Keratinocyte (primary cell): ENCODE results near the gene MPP1. TPM values are rescaled to one million over a fixed set of nuclear protein-coding genes. Genes with fewer than 3 reads are reported as not detected.

Experiments
- DNase-seq: peaks from one replicate; pipeline ENCODE4 v3.0.0-alpha.2; 2011; ENCODE audit warnings: low read depth, missing footprints, low spot score
- FAIRE-seq: peaks from 2 replicates; lab custom pipeline; 2011; peaks lifted over from hg19 to GRCh38; lab: Jason Lieb, UNC
- H2AFZ ChIP-seq: 2 replicates; pipeline ENCODE4 v1.6.0; 2012; ENCODE audit warnings: low read length, control low read depth, inconsistent platforms; ENCODE audit not compliant: control insufficient read depth
- H3K27ac ChIP-seq: 2 replicates; pipeline ENCODE4 v1.5.1; 2011; ENCODE audit warnings: low read length; ENCODE audit not compliant: control insufficient read depth, insufficient read depth
- H3K27me3 ChIP-seq: 3 replicates; pipeline ENCODE4 v1.6.0; 2011; ENCODE audit warnings: low read length; ENCODE audit not compliant: control insufficient read depth, insufficient read depth; ENCODE audit errors: extremely low read depth
- H3K36me3 ChIP-seq, 2 experiments: 2 replicates in 1 of 2; 3 replicates in 1 of 2; pipeline ENCODE4 v1.5.1; 2011; ENCODE audit warnings: low read length in 2 of 2, mild to moderate bottlenecking in 1 of 2; ENCODE audit not compliant: control insufficient read depth in 2 of 2, insufficient read depth in 2 of 2; ENCODE audit errors: extremely low read depth in 1 of 2
- H3K4me1 ChIP-seq: 3 replicates; pipeline ENCODE4 v1.5.1; 2011; ENCODE audit warnings: low read length; ENCODE audit not compliant: control insufficient read depth, insufficient read depth; ENCODE audit errors: extremely low read depth
- H3K4me2 ChIP-seq: 3 replicates; pipeline ENCODE4 v1.6.0; 2011; ENCODE audit warnings: low read depth, low read length; ENCODE audit not compliant: control insufficient read depth, insufficient read depth; ENCODE audit errors: extremely low read depth
- H3K4me3 ChIP-seq, 3 experiments: fragments of 200-600 bp in 1 of 3; sonication (generic) in 1 of 3; 2 replicates in 2 of 3; 3 replicates in 1 of 3; pipeline ENCODE4 v1.5.1; 2011 to 2016; ENCODE audit warnings: low read length in 3 of 3, mild to moderate bottlenecking in 3 of 3, control low read depth in 2 of 3, inconsistent platforms in 1 of 3, low read depth in 1 of 3, mixed read lengths in 1 of 3, mixed run types in 1 of 3, moderate library complexity in 1 of 3; ENCODE audit not compliant: control insufficient read depth in 2 of 3, insufficient read depth in 2 of 3; ENCODE audit errors: extremely low read depth in 1 of 3
- H3K79me2 ChIP-seq: 2 replicates; pipeline ENCODE4 v1.6.0; 2012; ENCODE audit warnings: low read length; ENCODE audit not compliant: control insufficient read depth, insufficient read depth
- H3K9ac ChIP-seq: 3 replicates; pipeline ENCODE4 v1.6.0; 2011; ENCODE audit warnings: low read length; ENCODE audit not compliant: control insufficient read depth, insufficient read depth; ENCODE audit errors: extremely low read depth
- H3K9me1 ChIP-seq: 3 replicates; pipeline ENCODE4 v1.6.0; 2011; ENCODE audit warnings: low read length; ENCODE audit not compliant: control insufficient read depth, insufficient read depth; ENCODE audit errors: extremely low read depth
- H3K9me3 ChIP-seq: 2 replicates; pipeline ENCODE4 v1.5.1; 2012; ENCODE audit warnings: low read depth, low read length; ENCODE audit not compliant: control insufficient read depth
- H4K20me1 ChIP-seq: 3 replicates; pipeline ENCODE4 v1.6.0; 2011; ENCODE audit warnings: low read length; ENCODE audit not compliant: control insufficient read depth, insufficient read depth; ENCODE audit errors: extremely low read depth
- EZH2 ChIP-seq: IDR thresholded peaks from one replicate; pipeline ENCODE4 v1.6.1; 2012; ENCODE audit warnings: inconsistent platforms, mild to moderate bottlenecking, low read length, moderate library complexity
- dilution Hi-C: fragments of 300-500 bp; cut with MboI; formaldehyde crosslinking; loops from one replicate; pipeline ENCODE4 v1.7.0; 2020; ENCODE audit warnings: low sequenced_read_pairs; ENCODE audit not compliant: extremely low pct_ligation_motif_present
- polyA plus RNA-seq, 5 experiments: library from polyadenylated mRNA; depleted of rRNA in 3 of 5; stranded (reverse) in 3 of 5; stranded (forward) in 1 of 5; unstranded in 1 of 5; fragments of >200 nt; gene quantifications; 1 replicate in 1 of 5; 2 replicates in 3 of 5; 3 replicates in 1 of 5; pipeline versions ENCODE4 v1.2.1 to v1.2.3, GENCODE V29; 2011 to 2012; ENCODE audit warnings: missing spikeins in 2 of 5, low read depth in 1 of 5, low replicate concordance in 1 of 5
- TF ChIP-seq, protein P1 (sequence below), 3 experiments: IDR thresholded peaks in 1 of 3; conservative IDR thresholded peaks in 1 of 3; optimal IDR thresholded peaks in 1 of 3; 2 replicates in 2 of 3; 3 replicates in 1 of 3; pipeline versions ENCODE3 to v1.5.1; 2011; ENCODE audit warnings: low read length in 3 of 3, mild to moderate bottlenecking in 3 of 3, moderate library complexity in 2 of 3, control low read depth in 1 of 3, inconsistent platforms in 1 of 3; ENCODE audit not compliant: insufficient read depth in 2 of 3; ENCODE audit errors: extremely low read depth in 1 of 3

MPP1 gene
- polyA plus RNA-seq, 1 donor (not counting 4 experiments of a cell fraction or from before 2014, with no cell fraction given), result 4.9 TPM

DNA sequence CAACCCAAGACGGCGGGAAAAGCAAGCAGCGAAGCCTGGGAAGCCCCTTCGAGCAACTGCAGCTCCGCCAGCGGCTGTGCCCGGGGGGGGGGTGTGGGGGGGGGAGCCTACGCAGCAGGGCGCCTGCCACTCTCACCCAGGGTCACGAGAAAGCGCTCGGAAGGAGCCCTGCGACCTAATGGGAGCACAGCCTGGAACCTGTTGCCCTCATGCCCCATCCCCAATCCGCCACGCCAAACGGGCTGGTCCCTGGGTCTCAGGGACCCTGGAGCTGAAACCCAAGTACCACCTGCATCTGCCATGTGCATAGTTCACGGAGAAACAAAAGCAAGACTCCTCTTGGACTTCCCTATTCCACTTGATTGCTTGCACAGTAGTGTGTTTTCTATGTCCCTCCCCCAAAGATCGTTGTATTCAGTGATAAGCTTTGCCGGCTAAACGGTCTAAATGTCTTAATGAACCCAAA, 54.0 kb downstream of the MPP1 start:
- H3K27me3 ChIP-seq, result peaks cover 21% of the 10 kb centered on the region
- H2AFZ ChIP-seq, result no peak overlapping the region
- no peak overlapping the region for H3K4me3 ChIP-seq
- H3K9me3 ChIP-seq, result no peaks in the 10 kb centered on the region
- H3K27ac ChIP-seq, result no peak overlapping the region
- H4K20me1 ChIP-seq, result no peaks in the 10 kb centered on the region
- no peaks in the 10 kb centered on the region for H3K9me1 ChIP-seq
- TF ChIP-seq, protein P1, sequence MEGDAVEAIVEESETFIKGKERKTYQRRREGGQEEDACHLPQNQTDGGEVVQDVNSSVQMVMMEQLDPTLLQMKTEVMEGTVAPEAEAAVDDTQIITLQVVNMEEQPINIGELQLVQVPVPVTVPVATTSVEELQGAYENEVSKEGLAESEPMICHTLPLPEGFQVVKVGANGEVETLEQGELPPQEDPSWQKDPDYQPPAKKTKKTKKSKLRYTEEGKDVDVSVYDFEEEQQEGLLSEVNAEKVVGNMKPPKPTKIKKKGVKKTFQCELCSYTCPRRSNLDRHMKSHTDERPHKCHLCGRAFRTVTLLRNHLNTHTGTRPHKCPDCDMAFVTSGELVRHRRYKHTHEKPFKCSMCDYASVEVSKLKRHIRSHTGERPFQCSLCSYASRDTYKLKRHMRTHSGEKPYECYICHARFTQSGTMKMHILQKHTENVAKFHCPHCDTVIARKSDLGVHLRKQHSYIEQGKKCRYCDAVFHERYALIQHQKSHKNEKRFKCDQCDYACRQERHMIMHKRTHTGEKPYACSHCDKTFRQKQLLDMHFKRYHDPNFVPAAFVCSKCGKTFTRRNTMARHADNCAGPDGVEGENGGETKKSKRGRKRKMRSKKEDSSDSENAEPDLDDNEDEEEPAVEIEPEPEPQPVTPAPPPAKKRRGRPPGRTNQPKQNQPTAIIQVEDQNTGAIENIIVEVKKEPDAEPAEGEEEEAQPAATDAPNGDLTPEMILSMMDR (optimal IDR thresholded peaks at IDR 0.05 in 1 of 3, IDR thresholded peaks at IDR 0.05 in 1 of 3, conservative IDR thresholded peaks at IDR 0.05 in 1 of 3; ENCODE audit: extremely low read depth in 1 of 3, insufficient read depth in 2 of 3, low read length in 3 of 3), result no peak
- TF ChIP-seq EZH2, result no peak
- no peaks in the 10 kb centered on the region for H3K79me2 ChIP-seq
- peaks cover 3% of the 10 kb centered on the region for H3K4me1 ChIP-seq
- no peak overlapping the region for H3K9ac ChIP-seq
- no peaks in the 10 kb centered on the region for H3K36me3 ChIP-seq
- dilution Hi-C loops, result no loop called here
- FAIRE-seq (no peak), DNase-seq (no peak)
- no peak overlapping the region for H3K4me2 ChIP-seq

DNA sequence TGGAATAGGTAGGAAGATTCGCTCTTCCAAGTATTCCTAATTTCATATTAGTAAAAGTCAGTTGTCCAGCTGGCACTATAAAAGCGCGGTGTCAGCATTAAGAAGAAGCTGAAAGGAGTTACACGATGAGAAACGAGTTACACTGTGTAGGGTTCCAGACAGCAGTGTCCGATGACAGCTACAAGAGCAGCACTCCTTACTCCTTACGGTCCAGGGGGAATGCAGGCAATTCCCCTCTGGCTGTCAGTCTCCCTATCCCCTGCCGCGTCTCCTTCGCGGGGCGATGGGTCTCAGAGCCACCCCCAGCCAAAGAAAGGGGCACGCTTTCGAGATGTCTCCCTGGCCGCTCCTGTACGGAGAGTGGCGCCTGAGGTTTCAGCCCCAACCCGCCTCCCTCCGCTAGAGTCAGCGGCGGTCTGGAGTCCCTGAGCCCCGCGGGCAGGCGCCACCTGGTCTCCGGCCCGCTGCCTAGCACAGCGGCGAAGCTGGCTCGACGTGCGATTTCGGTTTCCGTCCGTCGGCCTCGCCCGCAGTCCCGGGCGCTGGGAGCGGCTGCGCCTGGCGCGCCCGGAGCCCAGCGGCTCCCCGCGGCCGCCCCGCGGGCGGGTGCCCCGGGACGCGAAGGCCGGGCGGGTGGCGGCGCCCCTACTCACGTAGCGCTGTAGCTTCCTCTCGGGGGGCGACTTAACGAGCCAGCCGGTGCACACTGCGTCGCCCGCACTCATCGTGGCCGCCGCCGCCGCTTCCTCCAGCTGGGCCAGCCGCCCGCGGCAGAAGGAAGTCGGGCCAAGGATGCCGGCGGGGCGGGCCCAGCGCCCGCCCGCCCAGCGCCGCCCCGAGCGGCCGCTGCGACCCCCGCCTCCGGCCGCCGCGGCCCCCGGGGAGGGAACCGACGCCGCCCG, 54.7 kb downstream of the MPP1 start, which contains the start of gene GAB3:
Gene GAB3, minus strand, starts transcription at position 777 of the 902 bp plus-strand sequence. Its CDS starts 52 bp downstream, at position 725.
- no peaks in the 10 kb centered on the region for H3K9me1 ChIP-seq
- H3K4me3 ChIP-seq, result peak within 1 kb of the TSS in 1 of 3 experiments; percentile 28
- dilution Hi-C loops, result no loop called here
- H3K4me2 ChIP-seq, result peak within 1 kb of the TSS; percentile 73
- DNase-seq (no peak), FAIRE-seq (no peak)
- peak within 1 kb of the TSS; percentile 4 for H3K9ac ChIP-seq
- no peaks in the 10 kb centered on the region for H4K20me1 ChIP-seq
- H3K27ac ChIP-seq, result no peak within 1 kb of the TSS
- H3K4me1 ChIP-seq, result peaks cover 3% of the 10 kb centered on the region
- H3K36me3 ChIP-seq, result no peaks in the 10 kb centered on the region
- peaks cover 21% of the 10 kb centered on the region for H3K27me3 ChIP-seq
- no peaks in the 10 kb centered on the region for H3K9me3 ChIP-seq
- TF ChIP-seq EZH2, result peak; percentile 86
- TF ChIP-seq, protein P1 (optimal IDR thresholded peaks at IDR 0.05 in 1 of 3, IDR thresholded peaks at IDR 0.05 in 1 of 3, conservative IDR thresholded peaks at IDR 0.05 in 1 of 3; ENCODE audit: extremely low read depth in 1 of 3, insufficient read depth in 2 of 3, low read length in 3 of 3), result no peak
- H3K79me2 ChIP-seq, result no peaks in the 10 kb centered on the region
- H2AFZ ChIP-seq, result peak within 1 kb of the TSS; percentile 34
